OCI-LY1 (cell line): Measurements from ENCODE around the gene CFAP97.

Experiments
- H2AFZ ChIP-seq: fragments of 200-600 bp; sonication (generic), shearing (Covaris generic); 2 replicates; pipeline ENCODE4 v1.6.0; 2014; ENCODE audit warnings: antibody characterized with exemption, mild to moderate bottlenecking, low read length
- H3F3A ChIP-seq: fragments of 200-600 bp; sonication (generic), shearing (Covaris generic); 2 replicates; pipeline ENCODE4 v1.6.0; 2014; ENCODE audit warnings: mild to moderate bottlenecking, antibody characterized with exemption, low read length, moderate library complexity; ENCODE audit not compliant: insufficient read depth
- H3K27ac ChIP-seq: fragments of 200-600 bp; sonication (generic); 2 replicates; pipeline ENCODE4 v1.5.1; 2014; ENCODE audit warnings: low read length, mixed run types, mild to moderate bottlenecking, low read depth; ENCODE audit not compliant: poor library complexity, severe bottlenecking
- H3K27me3 ChIP-seq: fragments of 200-600 bp; sonication (generic); 2 replicates; pipeline ENCODE4 v1.6.0; 2014; ENCODE audit warnings: antibody characterized with exemption, mild to moderate bottlenecking, low read length, moderate library complexity; ENCODE audit not compliant: insufficient read depth
- H3K36me3 ChIP-seq: fragments of 200-600 bp; sonication (generic); 2 replicates; pipeline ENCODE4 v1.6.1; 2014; ENCODE audit warnings: mild to moderate bottlenecking, antibody characterized with exemption, low read length, moderate library complexity, mixed read lengths; ENCODE audit not compliant: insufficient read depth
- H3K4me1 ChIP-seq: fragments of 200-600 bp; sonication (generic); 2 replicates; pipeline ENCODE4 v1.5.1; 2014; ENCODE audit warnings: mild to moderate bottlenecking, low read length, moderate library complexity; ENCODE audit not compliant: insufficient read depth, severe bottlenecking
- H3K4me2 ChIP-seq: fragments of 200-600 bp; sonication (generic), shearing (Covaris generic); 2 replicates; pipeline ENCODE4 v1.6.1; 2014; ENCODE audit warnings: low read length
- H3K4me3 ChIP-seq: fragments of 200-600 bp; sonication (generic); 2 replicates; pipeline ENCODE4 v1.5.1; 2014; ENCODE audit warnings: low read length, low read depth, mild to moderate bottlenecking, mixed read lengths; ENCODE audit not compliant: poor library complexity, severe bottlenecking
- H3K79me2 ChIP-seq: fragments of 200-600 bp; shearing (Covaris generic); 2 replicates; pipeline ENCODE4 v1.6.1; 2016; ENCODE audit warnings: mixed run types, low read length, mixed read lengths; ENCODE audit not compliant: insufficient read depth
- H3K9ac ChIP-seq: fragments of 200-600 bp; sonication (generic), shearing (Covaris generic); 2 replicates; pipeline ENCODE4 v1.6.1; 2014; ENCODE audit warnings: mild to moderate bottlenecking, low read length, mixed read lengths
- H3K9me2 ChIP-seq: fragments of 200-600 bp; sonication (generic), shearing (Covaris generic); 2 replicates; pipeline ENCODE4 v1.6.1; 2014; ENCODE audit warnings: low read depth, mild to moderate bottlenecking, low read length, mixed read lengths
- H3K9me3 ChIP-seq: fragments of 200-600 bp; shearing (Covaris generic); 2 replicates; pipeline ENCODE4 v1.6.1; 2014; ENCODE audit warnings: low read length, mixed read lengths
- H4K20me1 ChIP-seq: fragments of 200-600 bp; sonication (generic), shearing (Covaris generic); 2 replicates; pipeline ENCODE4 v1.6.0; 2016; ENCODE audit warnings: mild to moderate bottlenecking, low read length; ENCODE audit not compliant: insufficient read depth
- CTCF ChIP-seq: fragments of 200-600 bp; sonication (generic), shearing (Covaris generic); IDR thresholded peaks from 2 replicates; pipeline ENCODE4 v1.5.1; 2017; ENCODE audit warnings: mild to moderate bottlenecking, antibody characterized with exemption, low read length, moderate library complexity, mixed read lengths
- EZH2 ChIP-seq: fragments of 200-600 bp; sonication (generic), shearing (Covaris generic); IDR thresholded peaks from 2 replicates; pipeline ENCODE4 v1.8.0; 2017; ENCODE audit warnings: borderline replicate concordance, mixed run types, mild to moderate bottlenecking, antibody characterized with exemption, low read length, moderate library complexity, mixed read lengths

CFAP97 gene

GRCh38 chr4:185190306-185190856 lies 13.4 kb downstream of the CFAP97 start:
- Histone ChIP-seq H3K36me3 (peaks cover 38% of the 10 kb centered on the region), H3K27ac (peak overlapping the region; percentile 38), H3F3A (no peaks in the 10 kb centered on the region), H3K4me1 (peaks cover 41% of the 10 kb centered on the region), H4K20me1 (no peaks in the 10 kb centered on the region), H3K9me3 (no peaks in the 10 kb centered on the region), H3K9me2 (no peaks in the 10 kb centered on the region), H3K9ac (no peak overlapping the region), H2AFZ (no peak overlapping the region), H3K27me3 (no peaks in the 10 kb centered on the region), H3K79me2 (peaks cover 42% of the 10 kb centered on the region), H3K4me3 (no peak overlapping the region), H3K4me2 (peak overlapping the region; percentile 9; the same call in 1 of the 2 replicates)
- TF ChIP-seq CTCF (no peak), EZH2 (no peak)

- Histone ChIP-seq H3F3A (no peaks in the 10 kb centered on the region), H3K27ac (peak overlapping the region; percentile 38), H3K4me3 (no peak overlapping the region), H3K4me2 (peak overlapping the region; percentile 9; the same call in 1 of the 2 replicates), H3K9me2 (no peaks in the 10 kb centered on the region), H2AFZ (no peak overlapping the region), H3K36me3 (peaks cover 33% of the 10 kb centered on the region), H4K20me1 (no peaks in the 10 kb centered on the region), H3K4me1 (peaks cover 44% of the 10 kb centered on the region), H3K9me3 (no peaks in the 10 kb centered on the region), H3K9ac (no peak overlapping the region), H3K79me2 (peaks cover 43% of the 10 kb centered on the region), H3K27me3 (no peaks in the 10 kb centered on the region)
- TF ChIP-seq CTCF (no peak), EZH2 (no peak)
Measured at GRCh38 chr4:185189606-185190305, 14.0 kb downstream of the CFAP97 start.

- Histone ChIP-seq H3K36me3 (peaks cover 43% of the 10 kb centered on the region), H3K4me1 (peaks cover 45% of the 10 kb centered on the region), H3K9me3 (no peaks in the 10 kb centered on the region), H3K4me2 (no peak overlapping the region), H3K27me3 (no peaks in the 10 kb centered on the region), H3F3A (peaks cover 5% of the 10 kb centered on the region; the same call in 1 of the 2 replicates), H3K79me2 (peaks cover 46% of the 10 kb centered on the region), H3K9me2 (no peaks in the 10 kb centered on the region), H3K27ac (no peak overlapping the region), H3K4me3 (no peak overlapping the region), H4K20me1 (no peaks in the 10 kb centered on the region), H3K9ac (no peak overlapping the region), H2AFZ (no peak overlapping the region)
- TF ChIP-seq EZH2, result no peak
- TF ChIP-seq CTCF, result no peak
Measured at GRCh38 chr4:185186769-185187168, 17.0 kb downstream of the CFAP97 start.
